BJ (cell line): Measurements from ENCODE around the gene RRM1. TPM values are rescaled to one million over a fixed set of nuclear protein-coding genes. Genes with fewer than 3 reads are reported as not detected.

ENCODE experiments used
- CTCF ChIA-PET: fragments of 350-600 bp; formaldehyde crosslinking; extraction: SDS; loops from one replicate; lab custom pipeline; 2021; ENCODE audit warnings: antibody characterized with exemption, inconsistent platforms; lab: Yijun Ruan, JAX
- POLR2A ChIA-PET: fragments of 300-600 bp; sonication (Branson Sonifier 250); formaldehyde crosslinking; extraction: SDS; loops from one replicate; lab custom pipeline; 2021; ENCODE audit warnings: antibody characterized with exemption; lab: Charles Lee
- DNase-seq: peaks from one replicate; pipeline ENCODE4 v3.0.0-alpha.2; 2011; ENCODE audit warnings: low read depth
- H3K27me3 ChIP-seq: 2 replicates; pipeline ENCODE4 v1.6.0; 2011; ENCODE audit warnings: low read length; ENCODE audit not compliant: control insufficient read depth, insufficient read depth
- H3K36me3 ChIP-seq: 2 replicates; pipeline ENCODE4 v1.5.1; 2011; ENCODE audit warnings: low read length; ENCODE audit not compliant: control insufficient read depth, insufficient read depth
- H3K4me3 ChIP-seq: 2 replicates; pipeline ENCODE4 v1.5.1; 2011; ENCODE audit warnings: low read depth, mild to moderate bottlenecking, control low read depth, low read length
- CTCF ChIP-seq: IDR thresholded peaks from 2 replicates; pipeline ENCODE4 v1.5.1; 2011; ENCODE audit warnings: low read depth, mild to moderate bottlenecking, control low read depth, inconsistent platforms, low read length, moderate library complexity; ENCODE audit not compliant: insufficient read depth
- polyA plus RNA-seq: library from polyadenylated mRNA; depleted of rRNA; stranded (reverse); fragments of >200 nt; gene quantifications from 2 replicates; pipeline ENCODE4 v1.2.3, GENCODE V29; 2011

Gene RRM1
- polyA plus RNA-seq, 1 experiment, result 68.9 TPM

- ChIA-PET POLR2A (no interaction called here), CTCF (interaction anchor here (1.5 to 14.8 kb wide), 3 partner anchors 205 to 225 kb away, joined by 3 to 524 read pairs (median 5); partner anchors contain the start of genes RHOG and STIM1)
- Histone ChIP-seq H3K4me3 (no peak overlapping the region), H3K36me3 (no peaks in the 10 kb centered on the region), H3K27me3 (no peaks in the 10 kb centered on the region)
- no peak for DNase-seq
- no peak for TF ChIP-seq CTCF
These were observed 27.7 kb upstream of the RRM1 start for GRCh38 chr11:4066910-4067309.

- Histone ChIP-seq H3K36me3 (no peaks in the 10 kb centered on the region), H3K4me3 (no peak overlapping the region), H3K27me3 (no peaks in the 10 kb centered on the region)
- CTCF ChIA-PET, result interaction anchor here (1.0 to 14.8 kb wide), 3 partner anchors 13 to 227 kb away, joined by 3 to 524 read pairs (median 5); partner anchors contain the start of gene STIM1
- DNase-seq, result no peak
- no peak for TF ChIP-seq CTCF
- POLR2A ChIA-PET, result no interaction called here
These were observed 25.6 kb upstream of the RRM1 start for GRCh38 chr11:4068962-4069361.

GRCh38 chr11:4071325-4071724, 23.3 kb upstream of the RRM1 start:
- no peaks in the 10 kb centered on the region for H3K27me3 ChIP-seq
- POLR2A ChIA-PET, result no interaction called here
- H3K36me3 ChIP-seq, result no peaks in the 10 kb centered on the region
- DNase-seq, result no peak
- CTCF ChIA-PET, result interaction anchor here (0.6 to 14.8 kb wide), 8 partner anchors 8 to 263 kb away, joined by 4 to 524 read pairs (median 9); partner anchors contain the start of genes PGAP2, RHOG and STIM1
- no peak for TF ChIP-seq CTCF
- no peak overlapping the region for H3K4me3 ChIP-seq

- ChIA-PET CTCF (interaction anchor here (0.7 to 14.8 kb wide), 23 partner anchors 8 to 263 kb away, joined by 3 to 524 read pairs (median 5); partner anchors contain the start of genes PGAP2, RHOG and STIM1), POLR2A (interaction anchor here (0.6 to 0.8 kb wide), 2 partner anchors 9 to 277 kb away, joined by 3 read pairs; no protein-coding TSS in a partner anchor)
- H3K36me3 ChIP-seq, result no peaks in the 10 kb centered on the region
- no peak overlapping the region for H3K4me3 ChIP-seq
- TF ChIP-seq CTCF, result no peak
- DNase-seq, result no peak
- H3K27me3 ChIP-seq, result no peaks in the 10 kb centered on the region
These were observed 22.7 kb upstream of the RRM1 start for GRCh38 chr11:4071914-4072313.

GRCh38 chr11:4072668-4073285, 21.8 kb upstream of the RRM1 start:
- no peaks in the 10 kb centered on the region for H3K27me3 ChIP-seq
- ChIA-PET CTCF (interaction anchor here (0.6 to 14.8 kb wide), 42 partner anchors 9 to 584 kb away, joined by 3 to 524 read pairs (median 4); partner anchors contain the start of genes PGAP2, RHOG and STIM1), POLR2A (interaction anchor here (0.6 kb wide), 1 partner anchor 275 kb away, joined by 3 read pairs; no protein-coding TSS in a partner anchor)
- no peak overlapping the region for H3K4me3 ChIP-seq
- no peak for DNase-seq
- no peaks in the 10 kb centered on the region for H3K36me3 ChIP-seq
- peak; percentile 75 for TF ChIP-seq CTCF
